NCI-H774 (cell line): Measurements from ENCODE around the gene RNPC3.
"Not testable (repeated sequence)": the region's sequence is repeated elsewhere in the genome, so short reads cannot be mapped to it uniquely, and the experiment has no call there.

Experiments
- DNase-seq: peaks from one replicate; lab custom pipeline; 2025; lab: John Stamatoyannopoulos, UW

RNPC3 gene

DNA sequence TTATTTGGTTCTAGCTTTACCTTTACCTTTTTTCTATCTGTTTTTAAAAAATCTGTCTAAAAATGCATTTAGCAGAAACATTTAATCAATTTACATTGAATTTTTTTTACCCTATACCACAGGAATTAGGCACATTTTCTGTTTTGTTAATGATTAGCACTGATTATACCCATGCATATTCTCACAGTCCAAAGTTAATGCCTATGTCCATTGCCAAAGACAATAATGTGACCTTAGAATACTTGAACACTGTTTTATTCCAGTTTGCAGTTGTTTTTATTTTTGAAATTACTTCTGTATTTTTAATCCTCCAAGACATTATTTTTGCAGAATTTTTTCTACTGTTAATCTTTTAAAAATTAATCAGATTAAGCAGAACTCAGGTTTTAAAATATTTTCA, 34.9 kb downstream of the RNPC3 start:
- DNase-seq: no peak

DNA sequence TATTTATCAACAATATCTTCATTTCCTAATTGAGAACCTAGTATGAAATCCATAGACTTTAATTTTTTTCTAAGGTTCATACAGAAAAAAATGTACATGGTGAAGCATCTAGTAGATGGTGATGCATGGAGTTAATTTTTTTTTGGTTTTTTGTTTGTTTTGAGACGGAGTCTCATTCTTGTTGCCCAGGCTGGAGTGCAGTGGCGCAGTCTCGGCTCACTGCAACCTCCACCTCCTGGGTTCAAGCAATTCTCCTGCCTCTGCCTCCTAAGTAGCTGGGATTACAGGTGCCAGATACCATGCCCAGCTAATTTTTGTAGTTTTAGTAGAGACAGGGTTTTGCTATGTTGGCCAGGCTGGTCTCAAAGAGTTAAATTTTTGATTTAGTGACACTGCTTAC, 35.6 kb downstream of the RNPC3 start:
- not testable (repeated sequence) for DNase-seq

DNA sequence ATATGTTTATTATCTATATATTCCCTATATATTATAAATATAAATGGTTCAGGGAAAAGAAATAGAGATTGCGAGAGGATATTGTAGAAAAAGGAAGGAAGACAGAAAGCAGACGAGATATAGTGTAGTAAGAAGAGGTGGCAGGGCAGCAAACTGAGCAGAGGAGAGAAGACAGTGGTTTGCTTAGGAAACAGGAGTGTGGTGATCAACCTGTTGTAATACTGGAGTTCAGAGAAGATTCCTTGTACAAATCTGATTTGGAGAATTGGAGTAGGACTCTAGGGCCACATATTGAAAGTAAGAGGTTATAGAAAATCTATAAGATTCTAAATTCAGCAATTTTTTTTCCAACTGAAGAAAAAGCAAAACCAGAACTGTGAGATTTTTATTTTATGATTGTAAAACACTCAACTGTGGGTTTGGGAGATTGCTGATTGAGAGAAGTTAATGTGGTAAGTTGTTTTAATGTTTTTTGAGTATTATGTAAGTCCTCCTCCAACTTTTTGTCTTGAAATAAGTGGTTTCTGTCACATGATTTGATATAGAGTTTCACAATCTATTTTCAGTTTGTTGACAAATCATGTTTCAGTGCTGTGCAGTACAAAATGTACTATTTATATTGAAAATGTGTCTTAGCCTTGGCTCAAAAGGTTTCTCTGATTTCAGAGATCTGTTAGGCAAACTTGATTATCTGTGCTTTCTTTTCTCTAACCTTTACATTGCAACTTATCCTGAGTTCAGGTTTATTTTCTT, 36.3 kb downstream of the RNPC3 start:
- no peak for DNase-seq

DNA sequence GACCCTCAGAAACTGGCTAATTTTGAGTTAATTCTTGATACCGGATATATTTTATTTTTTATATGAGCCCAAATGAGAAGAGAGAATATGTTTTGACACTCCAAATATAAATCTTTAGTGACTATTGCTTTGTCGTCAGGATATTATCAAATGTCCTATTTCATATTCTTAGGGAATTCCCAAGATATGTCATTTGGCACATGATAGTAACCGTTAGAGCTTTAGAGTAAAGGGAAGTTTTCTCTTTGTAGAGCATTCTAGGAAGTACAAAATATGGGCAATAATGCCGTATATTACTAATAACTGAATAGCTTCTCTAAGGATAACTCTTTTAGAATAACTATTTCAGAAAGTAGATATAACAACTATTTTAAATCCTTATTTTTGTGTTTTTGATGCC, 37.6 kb downstream of the RNPC3 start:
- DNase-seq: no peak

DNA sequence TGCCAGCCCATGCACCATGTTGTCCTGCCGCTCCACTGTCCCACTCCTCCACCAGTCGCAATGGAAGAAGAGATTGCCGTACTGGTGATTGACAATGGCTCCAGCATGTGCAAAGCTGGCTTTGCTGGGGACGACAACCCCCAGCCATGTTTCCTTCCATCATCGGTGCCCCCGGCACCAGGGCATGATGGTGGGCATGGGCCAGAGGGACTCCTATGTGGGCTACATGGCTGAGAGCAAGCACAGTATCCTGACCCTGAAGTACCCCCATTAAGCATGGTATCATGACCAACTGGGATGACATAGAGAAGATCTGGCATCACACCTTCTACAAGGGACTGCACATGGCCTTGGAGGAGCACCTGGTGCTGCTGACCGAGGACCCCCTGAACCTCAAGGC, 44.0 kb downstream of the RNPC3 start:
- DNase-seq: no peak

DNA sequence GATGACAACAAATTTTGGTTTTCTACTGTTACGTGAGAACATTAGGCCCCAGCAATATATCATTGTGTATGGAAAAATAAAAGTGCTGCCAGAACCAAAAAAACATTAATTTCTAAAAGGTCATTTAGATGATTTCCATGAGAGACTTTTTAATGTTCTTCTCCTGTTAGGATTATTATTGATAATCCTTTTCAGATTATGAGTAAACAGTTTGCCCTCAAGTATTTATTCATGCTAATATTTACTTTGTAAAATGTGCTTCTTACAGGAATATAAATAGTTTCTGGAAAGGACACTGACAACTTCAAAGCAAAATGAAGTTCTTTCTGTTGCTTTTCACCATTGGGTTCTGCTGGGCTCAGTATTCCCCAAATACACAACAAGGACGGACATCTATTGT, 45.8 kb downstream of the RNPC3 start, which contains the start of gene AMY2B:
Gene AMY2B, plus strand, starts transcription at position 301 of the 400 bp plus-strand sequence. Its CDS starts 14 bp downstream, at position 315.
- not testable (repeated sequence) for DNase-seq

DNA sequence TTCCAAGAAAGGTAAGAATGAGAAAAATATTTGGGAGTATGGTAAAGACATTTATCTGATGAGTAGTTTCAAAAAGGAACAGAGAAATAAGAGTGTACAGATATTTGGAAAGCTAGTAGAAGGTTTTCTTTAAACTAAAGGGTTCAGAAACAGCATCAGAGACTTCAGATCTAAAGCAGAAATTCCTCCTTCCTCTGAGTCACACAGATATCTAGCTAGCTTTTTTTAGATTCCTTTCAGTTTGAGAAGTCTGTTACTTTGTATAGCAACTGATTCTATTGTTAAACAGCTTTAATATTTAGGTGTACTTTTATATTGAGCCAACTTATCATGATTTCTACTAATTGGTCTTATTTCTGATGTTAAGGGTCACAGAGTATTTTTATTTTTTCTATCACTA, 50.6 kb downstream of the RNPC3 start:
- no peak for DNase-seq

DNA sequence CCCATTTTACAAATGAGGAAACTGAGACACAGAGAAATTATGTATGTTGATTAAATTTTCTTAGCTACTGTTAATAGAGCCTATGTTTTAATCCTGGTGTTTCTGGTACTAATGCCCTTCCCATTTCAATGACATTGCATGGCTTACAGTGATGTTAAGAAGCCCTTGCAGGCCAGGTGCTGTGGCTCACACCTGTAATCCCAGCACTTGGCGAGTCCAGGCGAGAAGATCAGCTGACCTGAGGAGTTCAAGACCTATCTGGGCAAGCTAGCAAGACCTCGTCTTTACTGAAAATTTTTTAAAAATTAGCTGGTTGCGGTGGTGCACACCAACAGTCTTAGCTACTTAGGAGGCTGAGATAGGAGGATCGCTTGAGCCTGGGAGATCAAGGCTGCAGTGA, 51.3 kb downstream of the RNPC3 start:
- not testable (repeated sequence) for DNase-seq

DNA sequence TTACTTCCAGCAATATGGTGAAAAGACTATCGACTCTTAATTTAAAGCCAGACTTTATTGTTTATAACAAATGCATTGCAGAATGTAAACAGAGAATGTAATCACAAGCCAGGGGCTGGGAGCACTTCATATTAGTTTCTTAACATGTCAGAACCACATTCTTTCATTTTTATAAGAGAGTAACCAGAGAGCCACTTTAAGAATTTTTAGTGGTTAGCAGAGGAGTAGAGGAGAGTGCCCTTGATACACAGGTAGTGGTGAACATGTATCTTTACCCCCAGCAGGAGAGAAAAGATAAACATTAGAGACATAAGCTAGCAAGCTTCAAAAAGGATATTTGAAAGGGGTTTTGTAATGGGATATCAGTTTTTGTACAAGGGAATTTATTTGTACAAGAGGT, 57.0 kb downstream of the RNPC3 start:
- DNase-seq: no peak

DNA sequence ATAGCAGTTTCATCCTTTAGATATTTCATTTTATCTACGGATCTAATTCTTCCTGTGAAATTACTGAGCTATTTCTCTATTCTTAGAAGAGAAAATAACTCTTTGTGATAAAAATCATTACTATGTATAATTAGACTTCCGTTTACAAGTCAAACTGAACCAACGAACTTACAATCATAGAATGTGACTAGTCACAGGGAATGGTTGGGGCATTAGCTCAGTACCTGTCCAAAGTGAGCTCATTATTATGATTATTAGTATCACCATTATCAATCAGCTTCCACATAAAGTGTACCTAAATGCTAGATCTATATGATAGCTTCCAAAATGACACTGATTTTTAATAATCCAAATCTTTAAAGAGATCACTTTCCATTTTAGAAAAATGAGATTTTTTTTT, 58.4 kb downstream of the RNPC3 start:
- DNase-seq: no peak

DNA sequence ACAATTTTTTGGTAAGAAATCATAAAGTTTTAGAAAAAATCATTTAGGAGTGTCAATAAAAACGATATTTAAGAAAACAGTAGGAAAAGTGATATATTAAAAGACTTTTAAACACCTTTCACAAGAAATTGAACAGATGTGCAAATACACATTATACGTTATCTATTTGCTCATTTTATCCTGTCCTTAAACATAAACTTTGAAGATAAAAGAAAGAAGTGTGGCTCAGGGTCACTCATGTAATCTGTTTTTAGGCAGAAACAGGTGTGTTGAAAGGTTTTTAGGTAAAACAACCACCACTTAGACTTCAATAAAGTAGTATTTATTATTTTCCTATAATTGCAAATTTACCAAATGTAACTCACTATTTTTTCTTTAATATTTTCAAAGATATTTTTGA, 59.0 kb downstream of the RNPC3 start:
- DNase-seq: no peak

DNA sequence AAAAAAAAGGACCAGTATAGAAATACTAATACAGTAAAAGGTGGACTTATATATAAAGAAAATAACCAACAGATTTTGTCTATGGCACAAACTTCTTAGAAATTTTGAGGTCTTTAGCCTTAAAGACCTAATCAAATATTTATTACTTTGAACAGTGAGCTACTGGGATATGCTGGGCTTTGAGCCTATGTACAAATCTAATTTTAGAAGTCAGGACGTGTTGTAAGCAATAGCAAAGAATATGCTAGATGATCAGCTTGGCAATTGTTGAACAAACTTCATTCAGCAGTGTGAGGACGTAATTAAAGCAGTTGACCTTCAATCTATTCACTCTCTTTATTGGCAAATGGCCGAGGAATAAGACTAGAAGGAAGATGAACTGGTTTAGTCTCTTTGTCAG, 77.2 kb downstream of the RNPC3 start:
- not testable (repeated sequence) for DNase-seq
